Hematopoietic multipotent progenitor cell treated with erythropoietin and hydrocortisone succinate and interleukin-3 and kit ligand, for 15 days (in vitro differentiated cells): ENCODE data around the gene POLA1.
"Not testable (repeated sequence)": the region's sequence is repeated elsewhere in the genome, so short reads cannot be mapped to it uniquely, and the experiment has no call there.

ENCODE experiments used
- DNase-seq: peaks from one replicate; pipeline ENCODE4 v3.0.0-alpha.2; 2015; ENCODE audit warnings: low spot score

Gene POLA1

DNA sequence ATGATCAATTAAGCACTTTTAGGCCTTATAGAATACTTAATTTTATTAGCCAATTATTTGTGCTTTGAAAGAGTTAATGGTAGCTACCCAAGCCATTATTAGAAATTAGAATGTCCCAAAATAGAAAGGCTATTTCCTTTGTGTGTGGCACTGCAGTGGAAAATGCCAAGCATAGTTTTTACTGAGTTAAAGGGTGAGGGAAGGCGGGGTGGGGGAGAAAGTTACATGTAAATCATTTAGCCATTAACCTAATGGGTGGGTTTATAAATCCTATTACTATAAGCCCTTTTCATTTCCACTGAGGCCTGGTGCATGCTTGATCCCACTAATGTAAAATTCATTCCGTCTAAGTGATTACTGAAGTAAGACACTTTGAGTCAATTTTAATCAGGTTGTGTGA lies 105.8 kb downstream of the POLA1 start:
- no peak for DNase-seq

DNA sequence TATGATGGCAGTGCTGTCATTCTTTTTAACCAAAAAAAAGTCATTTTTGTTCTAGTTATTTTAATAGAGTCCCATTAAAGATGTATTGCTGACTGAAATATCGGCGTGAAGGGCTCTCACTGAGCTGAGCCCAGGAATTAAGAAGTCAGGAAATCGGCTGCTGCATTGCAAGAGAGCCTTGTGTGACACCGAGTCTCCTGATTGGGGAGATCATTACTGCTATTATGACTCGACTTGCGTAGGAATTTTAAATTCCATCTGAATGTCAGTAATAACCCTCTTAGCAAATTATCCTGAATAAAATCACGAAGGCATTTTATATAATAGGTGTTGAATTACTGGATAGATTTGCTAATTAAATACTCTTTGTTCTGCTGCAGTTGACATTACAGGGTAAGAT lies 111.5 kb downstream of the POLA1 start:
- DNase-seq: no peak

DNA sequence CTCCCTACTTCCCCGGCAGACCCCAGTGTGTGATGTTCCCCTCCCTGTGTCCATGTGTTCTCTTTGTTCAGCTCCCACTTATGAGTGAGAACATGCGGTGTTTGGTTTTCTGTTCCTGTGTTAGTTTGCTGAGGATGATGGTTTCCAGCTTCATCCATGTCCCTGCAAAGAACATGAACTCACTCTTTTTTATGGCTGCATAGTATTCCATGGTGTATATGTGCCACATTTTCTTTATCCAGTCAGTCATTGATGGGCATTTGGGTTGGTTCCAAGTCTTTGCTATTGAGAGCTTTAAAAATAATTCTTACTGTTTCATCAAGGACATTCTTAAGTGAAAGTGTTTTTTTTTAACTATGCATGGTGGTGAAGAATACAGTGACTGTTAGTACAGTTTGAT lies 126.1 kb downstream of the POLA1 start:
- not testable (repeated sequence) for DNase-seq

DNA sequence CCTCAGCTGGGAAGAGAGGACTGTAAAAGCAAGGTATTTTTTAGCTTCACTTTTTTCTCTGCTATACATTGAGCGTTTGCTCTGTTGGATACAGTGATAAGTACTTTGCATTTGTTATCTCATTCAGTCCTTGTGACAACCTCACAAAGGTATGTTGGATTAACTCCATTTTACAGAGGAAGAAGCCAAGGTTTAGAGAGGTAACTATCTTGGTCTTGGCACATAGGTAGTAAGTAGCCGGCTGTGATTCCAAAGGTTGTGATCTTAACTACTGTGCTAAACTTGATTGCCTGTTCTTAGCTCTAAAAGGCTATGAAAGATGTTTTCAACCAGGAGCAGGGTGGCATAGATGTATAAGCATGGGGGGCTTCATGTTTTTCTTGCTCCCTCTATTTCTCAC lies 134.4 kb downstream of the POLA1 start:
- no peak for DNase-seq

DNA sequence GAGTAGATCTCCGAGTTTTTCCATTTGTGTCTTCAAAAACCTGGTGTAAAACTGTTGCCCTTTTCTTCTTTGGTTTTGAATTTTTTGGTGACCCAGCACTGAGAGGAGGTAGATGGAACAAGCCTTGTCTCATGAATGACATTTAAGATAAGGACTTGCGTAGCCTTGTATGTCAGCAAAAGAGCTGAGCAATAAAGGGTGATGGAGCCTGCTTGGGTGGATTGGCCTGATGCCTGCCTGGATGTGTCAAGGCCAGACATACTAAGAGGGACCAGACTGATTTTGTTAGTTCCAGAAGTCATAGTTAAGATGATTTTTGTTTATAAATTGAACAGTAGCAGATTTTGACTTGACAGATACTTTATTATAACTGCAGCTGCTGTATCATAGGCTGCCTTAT lies 134.9 kb downstream of the POLA1 start:
- no peak for DNase-seq

DNA sequence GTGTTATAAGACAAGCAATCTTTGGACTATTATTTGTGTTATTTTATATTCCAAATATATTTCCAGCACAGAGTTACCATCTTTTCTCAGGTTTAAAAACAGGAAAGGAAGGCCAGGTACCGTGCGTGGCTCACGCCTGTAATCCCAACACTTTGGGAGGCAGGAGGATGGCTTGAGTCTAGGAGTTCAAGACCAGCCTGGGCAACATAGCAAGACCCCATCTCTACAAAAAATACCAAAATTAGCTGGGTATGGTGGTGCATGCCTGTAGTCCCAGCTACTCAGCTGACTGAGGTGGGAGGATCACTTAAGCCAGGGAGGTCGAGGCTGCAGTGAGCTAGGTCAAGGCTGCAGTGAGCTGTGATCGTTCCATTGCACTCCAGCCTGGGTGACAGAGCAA lies 140.0 kb downstream of the POLA1 start:
- DNase-seq: no peak

DNA sequence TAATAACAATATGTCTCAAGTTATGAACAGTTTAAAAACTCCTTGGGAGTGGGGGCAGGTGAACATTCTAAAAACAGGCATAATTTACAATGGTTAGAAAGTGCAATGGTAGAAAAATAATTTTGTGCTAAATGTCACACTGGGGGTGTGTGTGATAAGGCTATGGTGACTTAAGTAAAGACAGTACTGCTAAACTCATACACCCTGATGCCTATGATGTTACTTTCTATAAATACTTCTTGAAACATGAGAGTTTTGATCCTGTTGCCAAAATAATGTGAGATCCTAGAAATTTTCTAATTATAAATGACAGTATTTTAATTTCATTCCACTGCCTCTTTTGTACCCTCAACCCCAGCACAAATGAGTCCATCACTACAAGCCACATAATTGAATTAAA lies 144.2 kb downstream of the POLA1 start:
- no peak for DNase-seq

DNA sequence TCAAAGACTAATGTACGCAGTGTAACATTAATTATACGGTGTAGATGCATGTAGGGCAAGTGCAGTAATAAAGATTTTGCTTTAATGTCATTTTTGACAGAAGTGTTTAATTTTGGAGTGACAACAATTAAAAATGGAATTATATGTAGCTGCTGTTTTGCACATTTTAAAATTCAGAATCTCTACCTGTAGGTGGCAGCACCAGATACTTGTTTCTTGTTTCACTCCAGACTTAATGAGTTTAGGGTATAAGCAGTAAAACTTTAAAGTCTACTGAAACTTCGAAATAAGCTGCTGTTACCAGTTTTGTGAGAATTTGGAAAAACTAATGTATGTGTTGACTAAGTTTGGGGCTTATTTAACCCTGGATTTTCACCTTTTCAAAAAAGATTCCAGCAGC lies 144.9 kb downstream of the POLA1 start:
- peak; percentile 36 for DNase-seq

DNA sequence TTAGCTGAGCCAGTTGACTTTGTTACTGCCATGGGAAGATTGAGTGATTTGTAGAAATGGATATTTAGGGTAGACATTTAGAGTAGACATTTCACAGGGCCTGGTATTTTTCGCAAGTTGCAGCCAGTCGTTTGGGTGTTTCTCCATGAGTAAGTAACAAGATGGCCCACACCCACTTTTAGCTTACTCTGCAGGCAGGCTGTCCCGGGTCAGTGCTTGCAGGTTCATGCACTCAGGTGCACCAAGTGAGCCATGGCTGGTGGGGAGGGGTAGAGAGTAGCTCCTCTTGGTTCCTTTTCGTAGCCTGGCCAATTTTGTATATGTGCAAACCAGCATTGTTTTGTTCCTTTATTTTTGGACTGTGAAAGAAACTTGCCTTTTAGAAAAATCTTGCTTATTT lies 145.6 kb downstream of the POLA1 start:
- no peak for DNase-seq

DNA sequence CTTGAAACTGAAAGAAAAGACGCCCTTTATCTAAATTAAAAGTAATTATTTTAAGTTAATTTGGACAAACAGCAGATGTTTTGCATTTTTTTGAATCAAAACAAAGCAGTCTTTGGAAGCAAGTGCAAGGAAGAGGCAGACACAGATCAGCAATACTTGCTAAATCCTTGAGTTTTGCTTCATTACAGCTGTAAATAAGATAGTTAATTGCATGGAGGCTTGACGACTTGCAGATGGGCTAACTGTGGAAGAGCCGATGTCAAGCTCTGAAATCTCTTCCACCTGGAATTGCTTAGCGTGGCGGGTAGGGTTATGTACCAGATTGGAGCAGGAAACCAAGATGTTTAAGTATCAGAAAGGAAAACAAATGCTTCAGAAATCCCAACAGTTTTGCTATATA lies 148.8 kb downstream of the POLA1 start:
- no peak for DNase-seq

DNA sequence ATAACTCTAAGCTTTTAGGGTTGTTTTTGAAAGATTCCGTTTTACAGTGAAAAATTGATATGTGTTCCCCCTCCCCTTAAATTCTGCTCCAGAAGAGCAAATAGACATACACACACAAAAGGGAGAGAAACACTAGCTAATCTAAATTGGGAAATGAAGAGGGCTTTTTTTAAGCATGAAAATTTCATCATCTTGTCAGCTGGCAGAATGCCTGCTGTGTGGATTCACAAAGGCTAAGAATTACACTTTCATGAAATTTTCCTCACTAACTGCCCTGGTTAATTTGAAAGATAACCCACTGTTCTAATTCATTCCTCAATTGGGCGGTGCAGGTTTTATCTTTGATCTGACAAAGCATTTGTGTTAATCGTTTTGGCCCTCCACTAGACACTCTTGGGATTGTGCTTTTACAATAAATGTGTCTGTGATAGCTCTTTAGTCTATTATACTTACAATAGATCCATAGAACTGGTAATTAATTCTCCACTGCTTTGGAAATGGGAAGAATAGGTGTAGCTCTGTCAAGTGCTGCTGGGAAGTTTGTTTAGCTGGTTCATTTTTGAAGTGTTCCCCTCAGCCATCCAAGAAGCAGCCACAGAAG lies 152.9 kb downstream of the POLA1 start:
- DNase-seq: no peak

DNA sequence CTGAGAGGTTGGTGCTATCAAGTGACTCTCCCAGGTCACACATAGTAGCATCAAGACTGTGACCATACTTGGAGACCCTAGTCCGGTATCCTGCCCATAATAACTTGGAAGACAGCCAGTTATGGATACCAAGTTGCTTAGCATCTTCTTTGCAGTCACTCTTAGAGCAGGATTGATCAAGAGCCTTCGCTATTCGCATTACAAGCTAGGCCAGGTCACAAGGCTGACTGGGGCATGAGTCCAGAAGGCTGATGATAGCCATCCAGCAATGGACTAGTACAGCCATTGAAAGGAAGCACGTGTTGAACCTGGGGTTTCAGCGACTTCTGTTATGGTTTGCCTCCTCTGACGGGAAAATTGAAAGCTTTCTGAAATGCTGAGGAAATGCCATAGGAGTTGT lies 157.6 kb downstream of the POLA1 start:
- no peak for DNase-seq

DNA sequence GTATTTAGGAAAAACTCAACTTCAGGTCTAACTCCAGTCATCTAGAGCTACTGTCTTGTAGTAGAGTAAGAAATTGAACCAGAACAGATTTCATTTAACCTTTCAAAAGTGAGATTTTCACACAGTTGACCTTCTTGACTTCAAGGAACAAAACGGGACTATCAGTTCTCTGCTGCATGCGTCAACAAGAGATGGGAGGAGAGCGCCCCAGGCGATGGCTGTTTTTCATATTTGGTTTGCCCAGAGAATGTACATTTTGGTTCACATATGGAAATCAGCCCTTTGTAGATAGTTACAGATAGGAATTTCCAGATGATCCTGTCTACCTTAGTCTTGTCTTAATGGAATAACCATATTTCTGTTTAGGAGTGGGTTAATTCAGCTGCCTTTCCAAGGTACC lies 158.1 kb downstream of the POLA1 start:
- no peak for DNase-seq

DNA sequence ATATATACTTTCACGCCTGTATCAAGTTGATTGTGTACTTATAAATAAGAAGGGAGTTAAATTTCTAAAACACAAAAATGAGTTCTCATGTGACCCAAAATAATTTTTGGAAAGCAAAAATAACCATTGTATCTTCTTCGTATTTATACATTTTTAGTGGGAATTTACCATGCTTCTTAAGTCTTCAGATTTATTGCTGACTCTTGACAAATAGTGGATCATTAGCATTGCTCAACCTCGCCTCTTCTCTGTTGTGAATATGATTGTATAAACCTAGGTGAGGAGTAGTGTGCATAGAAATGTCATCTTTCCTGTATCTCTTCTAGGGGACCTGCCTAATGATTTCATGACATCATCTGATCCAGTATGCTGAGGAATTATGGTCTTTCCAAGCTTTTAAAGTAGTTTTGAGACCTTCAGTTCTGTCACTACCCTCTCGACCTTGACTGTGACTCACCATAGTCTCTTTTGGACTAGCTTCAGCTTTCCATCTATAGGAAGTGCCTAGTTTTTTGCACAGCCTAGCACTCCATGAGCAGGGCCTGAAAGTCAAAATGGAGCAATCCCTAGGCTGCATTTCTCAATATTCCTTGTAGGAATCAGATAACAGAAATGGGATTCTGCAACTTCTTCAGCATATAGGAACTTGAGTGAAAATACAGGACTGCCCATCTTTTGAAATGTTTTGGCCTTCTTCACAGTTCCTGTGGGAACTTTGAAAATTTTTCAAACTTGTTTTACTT lies 164.5 kb downstream of the POLA1 start:
- no peak for DNase-seq

DNA sequence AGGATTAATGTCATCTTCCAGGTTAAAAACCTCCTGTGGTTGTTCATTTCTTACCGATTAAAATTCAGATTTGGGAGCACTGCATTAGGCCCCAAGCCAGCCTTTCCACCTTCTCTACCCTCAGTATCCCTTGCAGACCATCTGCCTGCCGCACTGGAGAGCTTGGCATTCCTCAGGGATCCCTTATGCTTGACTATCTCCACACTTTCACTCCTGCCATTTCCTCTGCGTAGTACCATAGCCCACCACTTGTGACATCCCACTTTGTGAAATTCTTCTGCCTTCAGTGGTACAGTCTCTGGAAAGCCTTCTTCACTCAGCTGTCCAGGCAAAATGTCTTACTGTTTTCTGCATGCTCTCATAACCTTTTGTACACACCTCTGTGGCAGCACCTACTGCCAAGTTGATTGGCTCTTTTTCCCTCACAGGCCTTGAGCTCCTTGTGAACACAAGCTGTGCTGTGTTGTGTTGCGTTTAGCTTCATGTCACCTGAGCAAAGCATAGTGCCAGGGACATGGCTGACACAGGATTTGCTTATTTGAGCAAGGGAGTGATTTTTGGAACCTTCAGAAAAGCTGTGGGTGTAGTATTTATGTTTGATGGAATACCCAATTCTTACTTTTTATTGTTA lies 165.6 kb downstream of the POLA1 start:
- no peak for DNase-seq

DNA sequence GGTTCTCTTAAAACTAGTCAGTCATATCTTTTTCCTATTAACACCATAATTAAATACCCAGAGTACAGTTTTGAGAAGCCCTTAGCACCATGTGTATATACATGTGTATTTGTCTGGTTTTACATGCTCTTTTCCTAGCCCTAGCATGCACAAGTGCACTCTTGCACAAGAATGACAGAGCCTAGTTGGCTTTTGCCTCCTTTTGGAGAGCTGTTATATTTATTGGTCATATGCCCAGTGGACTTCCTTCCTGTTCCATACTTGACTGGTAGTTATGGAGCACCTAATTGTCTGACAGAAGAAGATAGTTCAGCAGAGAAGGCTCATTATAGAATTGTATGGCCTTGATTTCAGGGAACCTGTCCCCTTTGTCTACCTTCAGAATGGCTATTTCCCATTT lies 166.4 kb downstream of the POLA1 start:
- no peak for DNase-seq

DNA sequence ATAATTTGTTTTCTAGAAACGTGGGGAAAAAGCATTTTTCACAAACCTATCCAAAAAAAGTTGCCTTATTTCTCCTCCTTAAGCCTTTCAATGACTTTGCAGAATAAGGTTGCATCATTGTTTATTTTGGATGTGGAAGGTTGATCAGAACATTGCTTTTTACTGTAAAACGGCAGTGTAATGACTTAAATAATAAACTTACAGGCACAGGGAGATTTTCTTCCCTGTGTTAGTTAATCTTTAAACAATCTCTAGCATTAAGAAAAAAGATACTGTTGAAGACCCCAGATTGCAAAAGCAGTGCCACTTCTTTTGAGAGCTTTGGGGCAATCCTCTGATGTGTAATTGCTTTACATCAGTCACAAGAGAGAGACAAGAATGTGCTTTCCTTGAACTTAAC lies 168.6 kb downstream of the POLA1 start:
- no peak for DNase-seq

DNA sequence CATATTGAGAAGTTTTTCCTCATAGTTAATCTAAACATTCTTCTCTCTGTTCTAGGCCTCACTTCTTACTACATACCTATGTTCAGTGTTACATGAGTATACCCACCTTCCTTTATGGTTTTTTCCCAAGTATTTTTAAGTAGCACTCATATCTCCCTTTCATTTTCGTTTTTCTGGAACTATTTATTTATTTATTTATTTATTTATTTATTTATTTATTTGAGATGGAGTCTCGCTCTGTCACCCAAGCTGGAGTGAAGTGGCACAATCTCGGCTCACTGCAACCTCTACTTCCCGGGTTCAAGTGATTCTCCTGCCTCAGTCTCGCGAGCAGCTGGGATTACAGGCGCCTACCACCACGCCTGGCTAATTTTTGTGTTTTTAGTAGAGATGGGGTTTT lies 170.1 kb downstream of the POLA1 start:
- DNase-seq: not testable (repeated sequence)

DNA sequence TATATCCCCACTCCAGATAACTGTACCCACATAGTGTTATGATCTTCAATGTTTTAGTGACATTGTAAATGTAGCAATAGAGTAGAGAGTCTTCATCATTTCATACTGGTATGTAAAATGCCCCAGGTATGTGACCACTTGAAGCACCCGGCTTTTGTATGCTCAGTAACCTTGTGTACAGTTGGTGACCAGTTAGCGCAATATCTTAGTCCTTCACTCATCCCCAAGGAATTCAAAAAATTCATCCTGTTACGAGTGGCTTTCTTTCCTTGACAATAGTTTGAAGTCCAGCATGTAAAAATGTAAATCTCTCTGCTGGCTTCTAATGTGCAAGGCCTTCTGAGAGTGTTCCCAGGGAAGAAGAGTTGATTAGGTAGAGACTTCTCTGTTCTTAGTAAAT lies 176.4 kb downstream of the POLA1 start:
- DNase-seq: no peak

DNA sequence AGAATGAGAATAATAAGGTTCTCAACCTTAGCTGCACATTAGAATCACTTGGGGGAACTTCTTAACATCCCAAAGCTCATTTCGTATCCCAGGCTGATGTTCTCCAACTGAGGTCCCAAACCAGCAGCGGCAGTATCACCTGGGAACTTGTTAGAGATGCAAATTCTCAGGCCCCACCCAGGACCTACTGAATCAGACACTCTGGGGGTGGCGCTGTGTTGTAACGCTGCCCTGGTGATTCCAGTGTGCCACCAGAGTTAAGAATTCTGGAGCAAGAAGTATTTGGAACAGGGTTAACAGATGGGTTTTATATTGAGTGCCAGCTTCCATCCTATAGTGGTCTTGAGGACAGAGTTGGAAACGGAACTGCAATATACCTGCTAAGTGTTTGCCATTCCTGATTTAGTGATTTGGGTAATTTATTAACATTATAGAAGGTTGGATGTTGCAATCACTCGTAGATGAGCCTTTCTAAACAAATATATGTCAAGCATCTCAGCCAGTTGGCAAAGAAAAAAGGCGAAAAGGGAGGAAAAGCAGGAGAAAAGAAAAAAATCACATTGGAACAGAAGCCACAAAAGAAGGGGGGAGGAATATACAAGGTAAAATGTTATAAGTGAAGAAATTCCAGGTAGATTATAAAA lies 181.0 kb downstream of the POLA1 start:
- no peak for DNase-seq

DNA sequence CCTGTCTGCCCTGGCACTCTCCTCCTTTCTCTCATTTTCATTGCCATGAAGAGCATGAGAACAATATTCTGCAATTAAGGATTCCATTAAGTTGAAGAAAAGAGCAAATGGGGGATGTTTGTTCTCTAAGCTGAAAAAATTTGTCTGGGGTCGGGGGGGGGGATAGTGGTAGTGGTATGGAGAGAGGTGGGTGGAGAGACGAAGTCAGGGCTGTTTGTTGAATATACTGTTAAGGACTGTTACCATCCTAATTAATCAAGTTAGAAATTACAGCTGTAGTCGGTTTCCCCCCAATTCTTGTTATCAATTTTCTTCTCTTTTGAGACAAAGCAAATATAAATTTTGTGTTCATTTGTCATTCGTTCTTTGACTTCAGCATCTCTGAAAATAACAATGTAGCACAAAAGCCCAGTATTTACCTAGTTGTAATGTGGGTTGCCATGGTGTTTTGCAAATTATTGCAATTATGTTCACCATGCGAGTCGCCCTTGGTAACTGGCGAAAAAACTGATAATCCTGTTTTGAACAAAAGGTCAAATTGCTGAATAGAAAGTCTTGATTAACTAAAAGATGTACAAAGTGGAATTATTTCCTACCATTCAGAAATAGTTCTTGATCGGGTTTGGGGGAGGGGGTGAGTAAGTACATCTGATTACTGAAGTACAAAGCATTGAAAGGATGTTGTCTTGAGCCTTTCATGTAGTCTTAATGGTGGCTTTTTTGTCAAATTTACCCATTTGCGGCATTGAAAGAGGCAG lies 183.0 kb downstream of the POLA1 start:
- no peak for DNase-seq

DNA sequence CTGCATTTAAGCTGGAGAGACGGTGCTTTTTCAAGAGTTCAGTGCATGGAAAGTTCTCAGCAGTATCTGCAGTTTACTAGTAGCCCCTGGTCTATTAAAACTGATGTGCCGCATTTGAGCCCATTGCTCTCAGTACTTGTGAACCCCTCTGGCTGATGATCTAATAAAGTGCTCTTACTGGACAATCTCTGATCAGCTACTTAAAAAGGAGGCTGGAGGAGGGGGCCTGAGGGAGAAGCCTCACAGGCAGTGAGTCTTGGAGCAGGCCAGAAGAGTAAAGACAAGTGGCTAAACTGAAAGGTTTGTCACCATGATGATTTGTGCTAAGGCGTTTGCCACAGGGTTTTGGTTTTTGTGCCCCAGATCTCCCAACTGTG lies 183.6 kb downstream of the POLA1 start:
- DNase-seq: no peak
